Mesenchymal stem cell (in vitro differentiated cells and primary cell): ENCODE results near the gene RABEP1.

Experiments
- DNase-seq: peaks from one replicate; pipeline ENCODE4 v3.0.0-alpha.2; 2013
- H2AFZ ChIP-seq: one replicate; pipeline ENCODE4 v1.6.1; 2013; ENCODE audit warnings: low read depth, mild to moderate bottlenecking, control low read depth, inconsistent platforms, low read length, moderate library complexity
- H2AK5ac ChIP-seq: 2 replicates; pipeline ENCODE4 v1.6.1; 2013; ENCODE audit warnings: low read length, moderate library complexity, mild to moderate bottlenecking, inconsistent platforms; ENCODE audit not compliant: severe bottlenecking
- H2BK120ac ChIP-seq: one replicate; pipeline ENCODE4 v1.6.1; 2013; ENCODE audit warnings: low read depth, mild to moderate bottlenecking, inconsistent platforms, low read length, moderate library complexity
- H2BK12ac ChIP-seq, 2 experiments: one replicate each; pipeline ENCODE4 v1.6.1; 2013; ENCODE audit warnings: inconsistent platforms in 2 of 2, low read length in 2 of 2, mild to moderate bottlenecking in 2 of 2, moderate library complexity in 2 of 2, control low read depth in 1 of 2
- H2BK15ac ChIP-seq: one replicate; pipeline ENCODE4 v1.6.1; 2013; ENCODE audit warnings: mild to moderate bottlenecking, low read depth, inconsistent platforms; ENCODE audit not compliant: poor library complexity, severe bottlenecking
- H2BK5ac ChIP-seq: 2 replicates; pipeline ENCODE4 v1.6.1; 2013; ENCODE audit warnings: low read depth, mild to moderate bottlenecking, low read length, control low read depth, inconsistent platforms; ENCODE audit not compliant: poor library complexity, severe bottlenecking
- H3K14ac ChIP-seq, 2 experiments: one replicate each; pipeline ENCODE4 v1.6.1; 2013; ENCODE audit warnings: inconsistent platforms in 2 of 2, low read length in 2 of 2, control low read depth in 1 of 2, mild to moderate bottlenecking in 1 of 2, moderate library complexity in 1 of 2
- H3K18ac ChIP-seq, 2 experiments: one replicate each; pipeline ENCODE4 v1.6.1; 2013; ENCODE audit warnings: inconsistent platforms in 2 of 2, low read length in 2 of 2, control low read depth in 1 of 2, low read depth in 1 of 2, mild to moderate bottlenecking in 1 of 2
- H3K23ac ChIP-seq, 2 experiments: one replicate each; pipeline ENCODE4 v1.6.1; 2013; ENCODE audit warnings: inconsistent platforms in 2 of 2, low read length in 2 of 2, mild to moderate bottlenecking in 2 of 2, moderate library complexity in 2 of 2, control low read depth in 1 of 2
- H3K27ac ChIP-seq: 2 replicates; pipeline ENCODE4 v1.5.1; 2013; ENCODE audit warnings: mild to moderate bottlenecking, moderate library complexity, low read length, control low read depth, inconsistent platforms; ENCODE audit not compliant: poor library complexity, severe bottlenecking
- H3K27me3 ChIP-seq, 2 experiments: 2 replicates each; pipeline versions ENCODE4 v1.6.1 to v1.7.0; 2013; ENCODE audit warnings: low read length in 2 of 2, mild to moderate bottlenecking in 2 of 2, moderate library complexity in 2 of 2, control low read depth in 1 of 2, inconsistent platforms in 1 of 2; ENCODE audit not compliant: control insufficient read depth in 1 of 2, insufficient read depth in 1 of 2
- H3K36me3 ChIP-seq, 2 experiments: 2 replicates each; pipeline versions ENCODE4 v1.6.1 to v1.7.0; 2013; ENCODE audit warnings: low read length in 2 of 2, control low read depth in 1 of 2, inconsistent platforms in 1 of 2, low read depth in 1 of 2, mild to moderate bottlenecking in 1 of 2; ENCODE audit not compliant: insufficient read depth in 2 of 2, control insufficient read depth in 1 of 2
- H3K4ac ChIP-seq, 2 experiments: one replicate each; pipeline ENCODE4 v1.6.1; 2013; ENCODE audit warnings: inconsistent platforms in 2 of 2, low read length in 2 of 2, mild to moderate bottlenecking in 2 of 2, moderate library complexity in 2 of 2, control low read depth in 1 of 2, low read depth in 1 of 2
- H3K4me1 ChIP-seq: 2 replicates; pipeline ENCODE4 v1.6.1; 2013; ENCODE audit warnings: low read depth, low read length, control low read depth; ENCODE audit not compliant: control insufficient read depth, insufficient read depth
- H3K4me2 ChIP-seq: 2 replicates; pipeline ENCODE4 v1.6.1; 2013; ENCODE audit warnings: low read length, mild to moderate bottlenecking, inconsistent platforms; ENCODE audit not compliant: poor library complexity, severe bottlenecking
- H3K4me3 ChIP-seq, 2 experiments: 2 replicates each; pipeline versions ENCODE4 v1.5.1 to v1.7.0; 2013; ENCODE audit warnings: low read length in 2 of 2, mild to moderate bottlenecking in 2 of 2, control low read depth in 1 of 2, low read depth in 1 of 2; ENCODE audit not compliant: insufficient read depth in 1 of 2
- H3K79me1 ChIP-seq: replicated peaks from 2 replicates; pipeline ENCODE4 v1.6.1; 2013; ENCODE audit warnings: mild to moderate bottlenecking, control low read depth, low read length, inconsistent platforms; ENCODE audit not compliant: poor library complexity, severe bottlenecking
- H3K9ac ChIP-seq: 2 replicates; pipeline ENCODE4 v1.7.0; 2013; ENCODE audit warnings: mild to moderate bottlenecking, low read length, moderate library complexity
- H3K9me3 ChIP-seq: 2 replicates; pipeline ENCODE4 v1.7.0; 2013; ENCODE audit warnings: mild to moderate bottlenecking, low read length; ENCODE audit not compliant: control insufficient read depth
- H4K8ac ChIP-seq: one replicate; pipeline ENCODE4 v1.6.1; 2013; ENCODE audit warnings: inconsistent platforms, mild to moderate bottlenecking, low read length, moderate library complexity
- H4K91ac ChIP-seq: one replicate; pipeline ENCODE4 v1.6.1; 2013; ENCODE audit warnings: mild to moderate bottlenecking, low read length, inconsistent platforms
- WGBS: methylation state at CpG from one replicate; pipeline ENCODE4 v1.1.7; 2013; ENCODE audit warnings: mixed read lengths; 5-methylcytosine and 5-hydroxymethylcytosine counted together

RABEP1 gene

DNA sequence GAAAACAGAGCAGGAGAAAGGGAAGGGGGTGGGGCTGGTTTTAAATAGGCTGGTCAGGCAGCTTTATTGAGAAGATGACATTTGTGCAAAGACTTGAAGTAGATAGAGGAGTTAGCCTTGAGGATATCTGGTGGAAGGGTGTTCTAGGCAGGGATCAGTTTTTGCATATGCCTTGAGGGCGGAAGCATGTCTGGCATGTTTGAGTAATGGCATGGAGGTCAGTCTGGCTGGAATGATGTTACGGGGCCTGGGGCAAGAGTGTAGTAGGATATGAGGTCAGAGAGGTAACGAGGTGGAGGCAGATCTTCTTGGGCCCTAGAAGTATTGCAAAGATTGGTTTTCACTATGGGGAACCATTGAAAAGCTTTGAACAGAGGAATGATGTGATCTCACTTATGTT is 4.8 kb downstream of the RABEP1 start:
- DNase-seq: no peak
- Histone ChIP-seq H3K27me3 (no peaks in the 10 kb centered on the region), H4K91ac (no peak overlapping the region), H3K23ac (no peak overlapping the region), H3K4me1 (peaks cover 1% of the 10 kb centered on the region), H3K36me3 (no peaks in the 10 kb centered on the region), H3K9me3 (no peaks in the 10 kb centered on the region), H3K4me2 (no peak overlapping the region), H3K4ac (no peak overlapping the region), H4K8ac (no peak overlapping the region), H2BK5ac (no peak overlapping the region), H2AFZ (no peak overlapping the region), H2AK5ac (no peak overlapping the region), H2BK120ac (no peak overlapping the region), H3K14ac (no peak overlapping the region), H3K9ac (no peak overlapping the region), H3K79me1 (peaks cover 6% of the 10 kb centered on the region), H3K4me3 (no peak overlapping the region), H2BK12ac (peak overlapping the region in 1 of 2 experiments; percentile 3), H3K18ac (no peak overlapping the region), H2BK15ac (no peak overlapping the region), H3K27ac (no peak overlapping the region)
- 95% methylated on average over 3 of the region's 3 CpGs for WGBS

DNA sequence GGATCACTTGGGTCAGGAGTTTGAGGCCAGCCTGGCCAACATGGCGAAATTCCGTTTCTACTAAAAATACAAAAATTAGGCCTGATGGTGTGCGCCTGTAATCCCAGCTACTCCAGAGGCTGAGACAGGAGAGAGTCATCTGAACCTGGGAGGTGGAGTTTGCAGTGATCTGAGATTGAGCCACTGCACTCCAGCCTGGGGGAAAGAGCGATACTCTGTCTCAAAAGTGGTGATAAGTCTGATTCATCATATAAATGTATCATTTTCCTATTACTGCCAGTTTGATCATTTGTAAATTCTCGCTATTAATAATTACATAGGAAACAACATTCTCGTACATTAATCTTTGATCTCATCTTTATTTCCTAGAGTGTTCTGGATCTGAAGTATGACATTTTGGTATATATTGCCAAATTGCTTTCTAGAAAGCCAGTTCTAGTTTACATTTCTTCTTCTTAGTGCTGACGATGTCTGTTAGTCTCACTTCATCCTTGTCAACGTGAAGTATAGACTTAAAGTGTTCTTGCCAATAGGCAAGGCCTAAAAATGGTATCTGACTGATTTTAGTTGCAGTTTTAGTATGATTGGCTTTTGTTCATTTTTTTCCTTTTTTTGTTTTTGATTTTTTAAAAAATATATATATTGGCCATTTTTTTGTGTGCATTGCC is 9.7 kb downstream of the RABEP1 start:
- H3K79me1 ChIP-seq: peaks cover 15% of the 10 kb centered on the region
- no peaks in the 10 kb centered on the region for H3K9me3 ChIP-seq
- no peak overlapping the region for H3K14ac ChIP-seq
- no peak overlapping the region for H2AFZ ChIP-seq
- H4K8ac ChIP-seq: no peak overlapping the region
- H3K4me2 ChIP-seq: no peak overlapping the region
- H3K27me3 ChIP-seq: no peaks in the 10 kb centered on the region
- DNase-seq: no peak
- H3K36me3 ChIP-seq: peaks cover 0 to 5% of the 10 kb centered on the region in 2 experiments
- H2BK5ac ChIP-seq: no peak overlapping the region
- H2AK5ac ChIP-seq: no peak overlapping the region
- H4K91ac ChIP-seq: no peak overlapping the region
- H2BK15ac ChIP-seq: no peak overlapping the region
- 99% methylated on average over 5 of the region's 8 CpGs for WGBS
- no peak overlapping the region for H3K27ac ChIP-seq
- H3K4me1 ChIP-seq: peaks cover 1% of the 10 kb centered on the region
- H3K9ac ChIP-seq: no peak overlapping the region
- H3K4ac ChIP-seq: no peak overlapping the region
- no peak overlapping the region for H3K18ac ChIP-seq
- no peak overlapping the region for H3K23ac ChIP-seq
- no peak overlapping the region for H3K4me3 ChIP-seq
- no peak overlapping the region for H2BK12ac ChIP-seq
- no peak overlapping the region for H2BK120ac ChIP-seq

DNA sequence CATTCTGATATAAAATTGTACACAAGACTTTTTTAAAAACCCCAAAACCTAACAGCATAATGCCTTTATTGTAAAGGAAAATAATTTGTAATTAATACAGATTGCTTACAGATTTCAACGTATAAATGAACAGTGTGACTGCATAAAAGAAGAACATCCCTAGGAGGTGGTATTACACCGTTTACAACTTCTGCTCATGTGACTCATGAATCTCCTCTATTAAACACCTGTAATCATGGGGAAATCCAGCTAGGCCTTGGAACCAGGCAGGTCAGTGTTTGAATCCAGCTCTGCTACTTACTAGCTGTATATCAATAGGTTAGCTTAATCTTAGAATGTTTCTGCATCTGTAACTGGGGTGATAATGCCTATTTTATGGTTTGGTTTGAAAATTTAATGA is 15.2 kb downstream of the RABEP1 start:
- Histone ChIP-seq H3K4me3 (no peak overlapping the region), H3K23ac (no peak overlapping the region), H3K4ac (no peak overlapping the region), H4K91ac (no peak overlapping the region), H2BK15ac (no peak overlapping the region), H3K4me1 (no peaks in the 10 kb centered on the region), H3K4me2 (no peak overlapping the region), H2AFZ (no peak overlapping the region), H2BK120ac (no peak overlapping the region), H3K14ac (no peak overlapping the region), H3K36me3 (peaks cover 0 to 5% of the 10 kb centered on the region in 2 experiments), H2BK5ac (no peak overlapping the region), H3K79me1 (peaks cover 22% of the 10 kb centered on the region), H2AK5ac (no peak overlapping the region), H4K8ac (no peak overlapping the region), H3K9me3 (no peaks in the 10 kb centered on the region), H3K27ac (no peak overlapping the region), H3K27me3 (no peaks in the 10 kb centered on the region), H3K18ac (no peak overlapping the region), H3K9ac (no peak overlapping the region), H2BK12ac (no peak overlapping the region)
- 95% methylated on average over 2 of the region's 2 CpGs for WGBS
- no peak for DNase-seq

- H3K4ac ChIP-seq: no peak overlapping the region
- no peak overlapping the region for H3K27ac ChIP-seq
- H2BK15ac ChIP-seq: no peak overlapping the region
- no peaks in the 10 kb centered on the region for H3K27me3 ChIP-seq
- H2BK120ac ChIP-seq: no peak overlapping the region
- no peak overlapping the region for H2AK5ac ChIP-seq
- no peak overlapping the region for H3K18ac ChIP-seq
- H3K36me3 ChIP-seq: no peaks in the 10 kb centered on the region
- no peak overlapping the region for H4K91ac ChIP-seq
- H2BK12ac ChIP-seq: no peak overlapping the region
- H3K4me2 ChIP-seq: no peak overlapping the region
- no peaks in the 10 kb centered on the region for H3K4me1 ChIP-seq
- 78% methylated on average over 2 of the region's 4 CpGs for WGBS
- H3K4me3 ChIP-seq: no peak overlapping the region
- H3K14ac ChIP-seq: no peak overlapping the region
- no peak overlapping the region for H4K8ac ChIP-seq
- peak; percentile 50 for DNase-seq
- H3K79me1 ChIP-seq: peaks cover 23% of the 10 kb centered on the region
- no peaks in the 10 kb centered on the region for H3K9me3 ChIP-seq
- no peak overlapping the region for H2BK5ac ChIP-seq
- H2AFZ ChIP-seq: no peak overlapping the region
- H3K23ac ChIP-seq: no peak overlapping the region
- peak overlapping the region; percentile 37 for H3K9ac ChIP-seq
Measured at GRCh38 chr17:5299383-5299782, 17.3 kb downstream of the RABEP1 start.
